NCI-H2107 treated with DMSO at 0.1 percent for 48 hours (cell line): ENCODE results near the gene GIMAP5.
A peak's percentile ranks its signal among the peaks of the same experiment; 100 is the strongest.
"Not testable (repeated sequence)": the region's sequence is repeated elsewhere in the genome, so short reads cannot be mapped to it uniquely, and the experiment has no call there.

Experiments
- DNase-seq: peaks from one replicate; lab custom pipeline; 2025; ENCODE audit not compliant: unreplicated experiment; lab: John Stamatoyannopoulos, UW

GIMAP5 gene

GRCh38 chr7:150766334-150766709 lies 29.1 kb downstream of the GIMAP5 start:
- DNase-seq: no peak

DNA sequence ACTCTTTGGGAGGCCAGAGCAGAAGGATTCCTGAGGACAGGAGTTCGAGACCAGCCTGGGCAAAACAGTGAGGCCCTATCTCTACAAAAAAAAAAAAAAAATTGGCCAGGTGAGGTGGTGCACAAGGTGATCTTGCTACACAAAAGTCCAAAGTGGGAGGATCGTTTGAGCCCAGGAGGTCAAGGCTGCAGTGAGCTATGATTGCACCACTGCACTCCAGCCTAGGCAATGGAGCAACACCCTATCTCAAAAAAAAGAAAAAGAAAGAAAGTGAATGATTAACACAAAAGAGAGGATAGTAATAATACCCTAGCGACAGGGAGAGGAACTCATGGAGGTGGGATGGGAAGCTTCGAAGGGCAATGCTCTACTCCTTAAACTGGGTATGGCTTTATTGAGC lies 32.5 kb downstream of the GIMAP5 start:
- no peak for DNase-seq

DNA sequence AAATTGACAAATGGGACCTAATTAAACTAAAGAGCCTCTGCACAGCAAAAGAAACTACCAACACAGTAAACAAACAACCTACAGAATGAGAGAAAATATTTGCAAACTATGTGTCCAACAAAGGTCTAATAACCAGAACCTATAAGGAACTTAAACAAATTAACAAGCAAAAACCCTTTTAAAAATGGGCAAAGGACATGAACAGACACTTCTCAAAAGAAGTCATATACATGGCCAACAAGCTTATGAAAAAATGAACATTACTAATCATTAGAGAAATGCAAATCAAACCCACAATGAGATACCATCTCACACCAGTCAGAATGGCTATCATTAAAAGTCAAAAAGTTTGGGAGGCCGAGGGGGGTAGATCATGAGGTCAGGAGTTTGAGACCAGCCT lies 36.9 kb downstream of the GIMAP5 start:
- DNase-seq: not testable (repeated sequence)

GRCh38 chr7:150778014-150778737 lies 41.0 kb downstream of the GIMAP5 start:
- DNase-seq: no peak

- DNase-seq: peak; percentile 94
These were observed 41.6 kb downstream of the GIMAP5 start for GRCh38 chr7:150778738-150779301.

- DNase-seq: no peak
These were observed 43.1 kb downstream of the GIMAP5 start for GRCh38 chr7:150780292-150780691.

GRCh38 chr7:150781103-150781502 lies 43.9 kb downstream of the GIMAP5 start:
- no peak for DNase-seq

DNA sequence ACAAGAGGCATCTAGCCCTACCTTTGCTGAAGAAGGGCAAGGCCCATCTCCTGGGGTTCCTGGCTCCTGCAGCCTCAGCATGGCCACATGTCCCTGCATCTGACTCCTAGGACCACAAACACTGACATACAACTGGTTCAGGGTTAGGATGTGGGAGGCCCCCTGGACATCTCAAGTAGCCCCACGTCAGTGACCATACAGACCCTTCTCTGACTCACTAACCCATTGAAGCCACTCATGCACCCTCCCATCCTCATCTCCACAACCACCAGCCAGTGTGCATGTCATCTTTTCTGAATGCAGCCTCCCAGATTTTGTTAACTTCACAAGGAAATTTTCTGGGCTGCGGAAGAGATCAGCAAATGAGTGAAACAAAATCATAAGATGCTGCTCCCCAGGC lies 44.7 kb downstream of the GIMAP5 start:
- no peak for DNase-seq

DNA sequence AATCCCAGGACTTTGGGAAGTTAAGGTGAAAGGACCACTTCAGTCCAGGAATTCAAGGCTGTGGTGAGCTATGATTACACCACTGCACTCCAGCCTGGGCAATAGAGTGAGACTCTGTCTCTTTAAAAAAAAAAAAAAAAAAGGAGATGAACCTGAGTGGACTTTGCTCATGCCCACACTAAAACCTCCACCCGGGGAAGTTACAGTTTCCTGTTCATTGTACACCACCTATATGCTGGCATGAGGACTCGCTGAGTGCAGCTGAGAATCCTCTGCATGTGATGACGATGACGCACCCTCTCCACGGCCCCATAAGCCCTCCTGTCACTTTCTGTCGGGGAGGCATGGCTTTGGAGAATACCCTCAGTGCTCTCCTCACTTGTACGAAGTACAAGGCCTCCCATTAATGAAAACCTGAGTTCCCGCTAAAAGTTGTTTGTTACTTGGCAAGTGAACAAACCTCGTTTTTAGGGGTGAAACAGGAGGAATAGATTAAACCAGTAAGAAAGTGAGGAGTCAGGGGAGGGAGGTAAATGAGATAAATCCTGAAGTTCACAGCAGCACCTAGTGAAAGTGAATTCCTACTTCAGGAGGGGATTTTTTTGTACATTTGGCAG lies 47.0 kb downstream of the GIMAP5 start:
- DNase-seq: no peak

GRCh38 chr7:150784954-150785353 lies 47.7 kb downstream of the GIMAP5 start:
- no peak for DNase-seq

DNA sequence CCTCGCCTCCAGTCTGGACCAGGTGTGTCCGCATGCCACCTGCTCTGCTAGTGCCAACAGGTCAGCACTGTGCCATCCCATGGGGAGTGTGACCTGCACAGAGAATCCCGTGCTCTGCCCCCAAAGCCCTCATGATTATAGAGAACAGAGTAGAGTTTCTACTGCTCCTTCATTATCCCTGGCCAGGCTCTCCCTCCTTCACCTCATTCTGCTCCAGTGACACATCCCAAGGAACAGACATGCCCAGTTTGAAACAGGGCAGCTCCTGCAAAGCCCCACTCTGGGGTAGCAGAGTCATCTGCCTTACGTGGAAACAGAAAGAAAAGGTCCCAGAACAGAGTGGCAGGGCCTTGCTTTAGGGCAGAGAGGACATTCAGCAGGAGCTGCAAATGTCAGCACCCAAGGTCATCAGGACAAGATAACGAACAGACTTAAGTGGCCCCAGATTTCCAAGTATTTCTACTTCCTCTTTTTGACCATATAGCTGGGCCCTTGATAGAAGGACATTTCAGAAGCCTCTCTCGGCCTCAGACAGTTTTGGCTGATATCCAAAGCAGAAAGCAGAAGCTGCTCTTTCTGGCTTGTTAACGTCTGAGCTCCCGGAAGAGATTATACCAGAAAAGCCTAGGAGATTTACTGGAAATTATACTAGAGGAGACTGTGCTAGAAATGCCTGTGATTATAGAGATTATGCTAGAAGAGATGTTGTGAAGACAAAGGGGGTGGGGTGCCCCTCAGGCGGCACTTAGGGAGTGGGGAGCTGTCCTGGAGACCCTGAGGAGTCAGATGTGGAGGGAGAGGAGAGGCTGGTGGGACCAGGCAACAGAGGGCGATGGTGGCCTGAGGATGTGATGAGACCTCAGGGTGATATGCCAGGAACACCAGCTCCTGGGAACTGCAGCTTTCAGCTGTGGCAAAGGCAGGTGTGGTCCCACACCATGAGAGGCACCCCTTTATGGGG lies 50.4 kb downstream of the GIMAP5 start:
- DNase-seq: no peak

GRCh38 chr7:150788474-150789269 lies 51.5 kb downstream of the GIMAP5 start:
- no peak for DNase-seq

GRCh38 chr7:150790416-150791075 lies 53.3 kb downstream of the GIMAP5 start:
- DNase-seq: no peak

- DNase-seq: no peak
These were observed 54.1 kb downstream of the GIMAP5 start for GRCh38 chr7:150791304-150791703.

DNA sequence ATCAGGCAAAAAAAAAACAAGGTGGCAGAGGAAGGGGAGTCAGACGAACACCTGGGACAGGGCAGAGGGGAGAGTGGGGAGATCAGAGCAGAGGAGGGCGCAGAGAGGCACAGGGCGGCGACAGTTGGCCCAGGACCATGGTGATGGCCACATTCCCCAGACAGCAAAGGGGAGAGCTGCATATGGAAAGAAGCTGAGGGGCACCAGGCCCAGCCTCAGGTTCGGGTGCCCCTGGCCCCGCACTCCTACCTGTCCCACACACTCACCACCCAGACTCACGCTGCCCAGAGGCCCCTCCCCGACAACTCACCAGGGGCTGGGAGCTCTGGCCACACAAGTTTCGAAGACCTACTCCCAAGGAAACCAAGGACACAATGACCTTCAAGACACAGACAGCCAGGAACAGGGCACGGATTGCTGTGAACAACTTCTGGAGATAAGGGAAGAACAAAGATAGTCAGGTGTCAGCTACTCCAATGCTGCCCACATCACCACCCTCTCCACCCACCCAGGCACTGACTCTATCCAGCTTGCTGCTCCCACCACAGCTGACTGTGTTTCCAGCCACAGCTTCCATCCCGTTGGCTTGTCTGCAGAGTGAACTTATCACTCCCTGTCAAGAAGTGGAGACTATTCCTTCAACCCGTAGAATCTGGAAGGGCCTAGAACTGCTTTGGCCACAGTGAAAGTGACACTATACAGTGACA lies 54.7 kb downstream of the GIMAP5 start:
- DNase-seq: no peak
